A549 (cell line): ENCODE data around the gene CASK.

Source experiments
- ESRRA ChIP-seq: fragments of 150-350 bp; IDR thresholded peaks from 2 replicates; pipeline ENCODE4 v1.6.1; 2014; ENCODE audit warnings: mild to moderate bottlenecking, low read length, borderline replicate concordance
- JUN ChIP-seq, 2 experiments: fragments of >200 bp; sonication (Bioruptor Twin); formaldehyde crosslinking; IDR thresholded peaks; 2 replicates in 1 of 2; 3 replicates in 1 of 2; pipeline ENCODE4 v1.6.1; 2016 to 2017
- JUNB ChIP-seq: fragments of >200 bp; sonication (Bioruptor Twin); formaldehyde crosslinking; IDR thresholded peaks from 2 replicates; pipeline ENCODE4 v1.6.1; 2016
- KDM1A ChIP-seq: fragments of 200-600 bp; sonication (generic); IDR thresholded peaks from 2 replicates; pipeline ENCODE4 v1.6.1; 2016; ENCODE audit warnings: low read depth, mild to moderate bottlenecking
- KDM5A ChIP-seq: fragments of 200-600 bp; sonication (generic); IDR thresholded peaks from 2 replicates; pipeline ENCODE4 v1.6.1; 2016; ENCODE audit warnings: antibody characterized with exemption, mild to moderate bottlenecking
- POLR2A ChIP-seq: IDR thresholded peaks from 2 replicates; pipeline ENCODE4 v1.6.1; 2012; ENCODE audit warnings: mild to moderate bottlenecking, low read length
- RCOR1 ChIP-seq: fragments of 150-350 bp; IDR thresholded peaks from 2 replicates; pipeline ENCODE4 v1.6.1; 2014; ENCODE audit warnings: antibody characterized with exemption, low read length, low read depth
- TP53 ChIP-seq: fragments of 250-450 bp; sonication (Bioruptor Pico); IDR thresholded peaks from 2 replicates; pipeline ENCODE4 v1.5.0; 2021; ENCODE audit warnings: mild to moderate bottlenecking, moderate library complexity
- ZNF302 ChIP-seq: fragments of 250-450 bp; sonication (Bioruptor Pico); IDR thresholded peaks from 2 replicates; pipeline ENCODE4 v1.9.0; 2021; ENCODE audit warnings: inconsistent platforms, mild to moderate bottlenecking, moderate library complexity
- TF ChIP-seq, protein P1 (sequence below): fragments of >200 bp; sonication (Bioruptor Twin); formaldehyde crosslinking; IDR thresholded peaks from 3 replicates; pipeline ENCODE4 v1.5.1; 2016
- TF ChIP-seq, protein P2 (sequence below): IDR thresholded peaks from 2 replicates; pipeline ENCODE4 v1.6.1; 2012

DNA sequence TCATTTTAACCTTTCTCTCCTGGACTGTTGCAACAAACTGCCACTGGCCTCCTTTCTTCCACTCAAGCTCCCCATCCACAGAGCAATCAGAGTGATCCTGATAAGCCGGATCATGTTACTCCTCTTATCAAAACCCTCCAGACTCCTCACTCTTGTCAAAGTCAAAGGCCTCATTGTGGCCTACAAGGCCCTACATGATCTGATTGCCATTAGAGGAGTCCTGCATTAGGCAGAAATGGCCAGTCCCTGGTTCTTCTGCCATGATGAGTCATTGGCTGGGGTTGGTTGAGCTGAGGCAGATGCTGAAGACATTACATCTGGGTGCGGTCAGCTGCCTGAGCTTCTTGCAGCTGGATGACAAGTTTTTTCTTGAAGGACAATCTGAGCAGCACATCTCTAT lies 32.7 kb upstream of the CASK start:
- TF ChIP-seq JUNB (no peak), ZNF302 (CRISPR knock-in tag) (no peak), KDM5A (no peak), KDM1A (no peak), POLR2A (no peak), TP53 (CRISPR knock-in tag) (no peak), ESRRA (no peak), RCOR1 (no peak), JUN (IDR thresholded peaks at IDR 0.05) (no peak)
- TF ChIP-seq, protein P1, sequence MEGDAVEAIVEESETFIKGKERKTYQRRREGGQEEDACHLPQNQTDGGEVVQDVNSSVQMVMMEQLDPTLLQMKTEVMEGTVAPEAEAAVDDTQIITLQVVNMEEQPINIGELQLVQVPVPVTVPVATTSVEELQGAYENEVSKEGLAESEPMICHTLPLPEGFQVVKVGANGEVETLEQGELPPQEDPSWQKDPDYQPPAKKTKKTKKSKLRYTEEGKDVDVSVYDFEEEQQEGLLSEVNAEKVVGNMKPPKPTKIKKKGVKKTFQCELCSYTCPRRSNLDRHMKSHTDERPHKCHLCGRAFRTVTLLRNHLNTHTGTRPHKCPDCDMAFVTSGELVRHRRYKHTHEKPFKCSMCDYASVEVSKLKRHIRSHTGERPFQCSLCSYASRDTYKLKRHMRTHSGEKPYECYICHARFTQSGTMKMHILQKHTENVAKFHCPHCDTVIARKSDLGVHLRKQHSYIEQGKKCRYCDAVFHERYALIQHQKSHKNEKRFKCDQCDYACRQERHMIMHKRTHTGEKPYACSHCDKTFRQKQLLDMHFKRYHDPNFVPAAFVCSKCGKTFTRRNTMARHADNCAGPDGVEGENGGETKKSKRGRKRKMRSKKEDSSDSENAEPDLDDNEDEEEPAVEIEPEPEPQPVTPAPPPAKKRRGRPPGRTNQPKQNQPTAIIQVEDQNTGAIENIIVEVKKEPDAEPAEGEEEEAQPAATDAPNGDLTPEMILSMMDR, result no peak
- TF ChIP-seq, protein P2, sequence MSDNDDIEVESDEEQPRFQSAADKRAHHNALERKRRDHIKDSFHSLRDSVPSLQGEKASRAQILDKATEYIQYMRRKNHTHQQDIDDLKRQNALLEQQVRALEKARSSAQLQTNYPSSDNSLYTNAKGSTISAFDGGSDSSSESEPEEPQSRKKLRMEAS, result no peak
